HG02623 (cell line): ENCODE measurements around the gene OLFML2A.

Experiments used
- ATAC-seq: cut with Tn5 transposase; IDR thresholded peaks from one replicate; pipeline ENCODE4 v1.9.1; 2021; ENCODE audit warnings: moderate library complexity; ENCODE audit not compliant: unreplicated experiment

Gene OLFML2A

DNA sequence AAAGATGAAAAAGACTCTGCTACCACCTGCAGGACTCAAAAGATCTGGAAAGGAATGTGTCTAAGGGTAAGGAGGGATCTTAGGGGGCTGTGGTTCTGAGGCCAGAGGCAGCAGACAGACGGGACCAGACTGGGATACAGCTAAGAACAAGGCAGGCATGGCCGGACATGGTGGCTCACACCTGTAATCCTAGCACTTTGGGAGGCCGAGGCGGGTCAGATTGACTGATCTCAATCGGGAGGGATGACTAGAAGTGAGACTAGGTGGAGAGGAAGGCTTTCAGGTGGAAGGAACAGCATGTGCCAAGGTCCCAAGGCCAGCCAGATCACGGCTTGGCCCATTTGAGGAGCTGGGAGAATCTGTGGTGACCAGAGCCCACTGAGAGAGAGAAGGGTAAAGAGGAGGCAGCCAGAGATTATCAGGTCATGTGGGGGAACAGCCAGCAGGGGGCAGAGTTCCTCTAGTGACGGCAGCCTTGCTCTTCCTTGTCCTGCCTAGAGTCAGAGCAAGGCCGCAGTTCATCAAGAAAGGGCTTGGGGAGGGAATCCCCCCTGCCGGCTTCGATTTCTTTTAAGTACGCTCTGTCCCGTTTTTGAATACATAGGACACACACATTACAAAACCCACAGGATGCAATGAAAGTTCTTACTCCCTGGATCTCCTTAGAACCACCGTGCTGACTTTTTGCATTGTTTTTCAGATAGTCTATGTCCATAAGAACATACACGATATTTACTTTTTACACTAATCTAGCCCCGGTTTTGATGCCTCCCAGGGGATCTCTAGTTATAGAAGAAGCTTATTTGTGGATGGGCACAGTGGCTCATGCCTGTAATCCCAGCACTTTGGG lies 2.6 kb upstream of the OLFML2A start:
- ATAC-seq, result no peak

DNA sequence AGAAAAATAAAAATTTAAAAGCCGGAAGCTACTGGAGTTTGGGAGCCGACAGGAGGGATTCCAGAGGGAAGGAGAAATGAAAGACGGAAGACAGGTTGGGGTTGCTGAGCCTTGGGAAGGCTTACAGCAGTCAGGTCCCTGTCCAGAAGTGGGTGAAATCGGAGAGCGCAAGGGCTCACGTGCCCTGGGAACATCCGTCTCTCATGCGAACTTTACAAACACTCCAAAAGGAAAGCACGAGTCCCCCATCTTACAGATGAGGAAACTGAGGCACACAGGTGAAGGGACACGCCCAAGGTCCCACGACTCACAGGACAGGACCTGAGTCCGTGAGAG lies 347 bp upstream of the OLFML2A start:
- no peak for ATAC-seq

DNA sequence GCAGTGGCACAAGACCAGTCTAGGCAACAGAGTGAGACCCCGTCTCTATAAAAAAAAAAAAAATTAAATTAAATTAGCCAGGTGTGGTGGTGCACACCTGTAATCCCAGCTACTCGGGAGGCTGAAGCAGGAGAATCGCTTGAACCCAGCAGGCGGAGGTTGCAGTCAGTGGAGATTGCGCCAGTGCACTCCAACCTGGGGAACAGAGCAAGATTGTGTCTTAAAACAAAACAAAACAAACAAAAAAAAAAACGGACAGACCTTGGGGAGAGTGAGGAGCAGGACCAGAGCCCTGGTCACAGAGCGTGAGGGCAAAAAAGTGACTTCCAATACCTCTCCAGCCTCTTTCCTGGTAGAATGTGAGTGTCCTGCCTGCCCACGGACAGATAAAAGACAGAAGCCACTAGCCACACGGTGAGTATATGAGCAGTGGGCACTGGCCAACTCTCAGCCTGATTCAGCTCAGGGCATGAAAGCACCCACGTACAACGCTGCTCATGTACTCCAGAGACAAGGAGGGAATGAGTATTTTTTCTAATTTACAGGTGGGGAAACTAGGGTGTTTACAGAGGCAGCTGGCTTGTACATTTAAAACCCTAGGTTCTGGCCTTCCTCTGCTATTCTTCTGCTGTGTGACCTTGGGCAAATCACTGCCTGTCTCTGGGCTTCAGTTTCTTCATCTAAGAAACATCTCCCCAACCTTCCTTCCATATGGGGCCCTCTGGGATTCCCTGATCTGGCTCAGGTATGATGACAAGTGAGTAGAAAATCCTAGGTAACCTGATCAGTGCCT lies 1.8 kb downstream of the OLFML2A start:
- no peak for ATAC-seq

DNA sequence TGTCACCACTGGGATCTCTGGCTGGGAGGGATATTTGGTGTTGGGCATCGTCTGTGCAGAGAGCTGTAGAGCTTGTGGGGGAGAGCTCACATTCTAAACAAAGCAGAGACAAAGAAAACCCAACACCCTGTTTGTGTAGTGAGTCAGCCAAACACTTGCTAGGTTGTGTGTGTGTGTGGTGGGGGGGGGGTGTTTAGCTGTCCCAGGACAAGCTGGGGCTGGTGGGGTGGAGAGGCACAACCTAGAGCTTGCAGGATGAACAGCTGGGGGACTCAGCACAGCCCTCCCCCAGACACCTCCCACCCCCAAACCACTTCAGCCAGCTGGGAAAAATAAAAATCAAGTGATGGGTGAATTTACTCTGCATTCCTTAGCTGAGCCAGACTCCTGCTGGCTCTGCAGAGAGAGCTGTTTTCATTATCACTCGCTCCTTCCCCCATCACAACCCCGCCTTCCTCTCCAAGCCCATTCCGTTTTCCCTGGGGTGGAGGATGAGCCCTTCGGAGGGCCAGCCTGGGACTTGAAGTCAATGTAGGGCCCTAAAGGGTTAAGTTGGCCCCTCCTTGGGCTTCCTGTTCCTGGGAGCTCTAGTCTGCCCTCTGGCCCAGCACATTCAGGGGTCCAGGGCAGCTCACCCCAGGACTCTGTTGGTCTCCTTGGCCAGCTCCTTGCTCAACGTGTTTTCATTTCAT lies 2.6 kb downstream of the OLFML2A start:
- no peak for ATAC-seq

DNA sequence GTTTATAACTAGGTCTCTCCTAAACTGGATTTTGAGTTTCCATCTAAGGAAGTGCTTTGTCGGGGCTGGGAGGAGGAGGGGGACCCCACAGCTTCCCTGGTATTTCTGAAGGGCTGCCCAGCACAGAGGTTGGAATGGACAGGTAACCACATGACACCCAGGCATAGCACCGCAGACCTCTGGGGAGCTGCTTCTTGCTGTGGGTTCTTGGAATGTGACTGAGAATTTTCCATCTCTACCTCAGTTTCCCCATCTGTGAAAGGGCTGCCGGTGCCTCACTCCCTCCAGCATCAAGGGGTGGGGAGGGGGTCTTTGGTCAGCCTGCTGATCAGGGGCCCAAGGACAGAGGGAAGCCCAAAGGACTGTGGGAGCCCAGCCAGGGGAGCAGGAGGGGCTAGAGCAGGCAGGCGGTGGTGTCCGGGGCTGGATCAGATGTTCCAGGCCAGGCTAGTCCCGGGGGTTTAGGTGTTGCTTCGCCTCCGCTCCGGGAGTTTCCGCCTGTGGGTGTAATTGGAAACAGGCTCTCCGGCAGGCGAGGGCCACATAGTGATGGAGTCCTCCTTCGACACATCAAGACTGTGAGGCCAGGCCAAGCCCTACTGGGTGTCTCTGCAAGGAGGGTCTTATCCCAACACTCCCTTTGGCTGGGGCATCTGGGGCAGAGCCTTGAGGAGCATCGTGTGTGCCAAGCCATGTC lies 3.3 kb downstream of the OLFML2A start:
- ATAC-seq, result no peak

DNA sequence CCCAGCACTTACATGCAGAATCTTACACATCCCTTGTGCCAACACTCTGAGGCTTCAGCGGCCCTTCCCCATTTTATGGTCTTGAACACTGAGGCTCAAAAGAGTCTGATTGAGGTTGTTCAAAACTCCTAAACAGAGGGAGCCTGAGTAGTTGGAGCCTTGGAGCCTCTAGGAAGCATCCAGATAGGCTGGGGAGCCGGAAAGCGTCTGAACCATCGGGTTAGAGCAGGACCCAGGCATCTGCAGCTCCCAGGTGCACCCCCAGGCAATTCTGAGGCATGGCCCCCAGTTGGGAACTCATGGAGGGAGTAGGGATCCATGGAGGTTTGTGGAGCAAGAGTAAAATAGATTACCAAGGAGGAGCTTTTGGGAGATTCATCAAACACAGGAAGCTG lies 3.8 kb downstream of the OLFML2A start:
- no peak for ATAC-seq

DNA sequence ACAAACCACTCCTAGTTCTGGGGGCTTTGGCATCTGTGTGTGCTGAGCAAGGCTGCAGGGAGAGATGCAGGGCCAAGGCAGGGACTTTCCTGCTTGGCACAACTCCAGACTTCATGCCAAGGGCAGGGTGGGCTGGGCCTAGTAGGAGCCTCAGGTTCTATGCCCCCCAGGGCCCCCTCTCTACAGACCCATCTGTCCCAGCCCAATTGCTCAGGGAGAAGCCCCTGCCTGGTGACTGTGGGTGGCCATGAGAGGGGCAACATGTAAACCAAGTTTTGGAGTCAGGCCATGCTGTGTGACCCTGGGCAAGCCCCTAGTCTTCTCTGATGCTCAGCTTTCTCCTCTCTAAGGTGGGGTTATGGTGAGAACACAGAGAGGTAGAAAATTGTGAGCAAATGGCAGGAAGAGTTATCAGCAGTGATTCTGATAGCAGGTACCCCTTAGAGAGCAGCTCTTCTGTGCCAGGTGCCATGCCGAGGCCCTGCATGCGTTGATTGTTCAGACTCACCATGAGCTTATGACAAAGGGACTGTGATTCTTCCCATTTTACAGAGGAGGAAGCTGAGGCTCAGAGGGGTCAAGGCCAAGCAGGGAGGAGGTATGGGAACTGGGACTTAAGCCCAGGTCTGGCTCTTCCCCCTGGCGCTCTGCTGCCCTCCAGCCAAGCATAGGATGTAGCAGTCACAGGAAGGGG lies 5.2 kb downstream of the OLFML2A start:
- ATAC-seq, result no peak

DNA sequence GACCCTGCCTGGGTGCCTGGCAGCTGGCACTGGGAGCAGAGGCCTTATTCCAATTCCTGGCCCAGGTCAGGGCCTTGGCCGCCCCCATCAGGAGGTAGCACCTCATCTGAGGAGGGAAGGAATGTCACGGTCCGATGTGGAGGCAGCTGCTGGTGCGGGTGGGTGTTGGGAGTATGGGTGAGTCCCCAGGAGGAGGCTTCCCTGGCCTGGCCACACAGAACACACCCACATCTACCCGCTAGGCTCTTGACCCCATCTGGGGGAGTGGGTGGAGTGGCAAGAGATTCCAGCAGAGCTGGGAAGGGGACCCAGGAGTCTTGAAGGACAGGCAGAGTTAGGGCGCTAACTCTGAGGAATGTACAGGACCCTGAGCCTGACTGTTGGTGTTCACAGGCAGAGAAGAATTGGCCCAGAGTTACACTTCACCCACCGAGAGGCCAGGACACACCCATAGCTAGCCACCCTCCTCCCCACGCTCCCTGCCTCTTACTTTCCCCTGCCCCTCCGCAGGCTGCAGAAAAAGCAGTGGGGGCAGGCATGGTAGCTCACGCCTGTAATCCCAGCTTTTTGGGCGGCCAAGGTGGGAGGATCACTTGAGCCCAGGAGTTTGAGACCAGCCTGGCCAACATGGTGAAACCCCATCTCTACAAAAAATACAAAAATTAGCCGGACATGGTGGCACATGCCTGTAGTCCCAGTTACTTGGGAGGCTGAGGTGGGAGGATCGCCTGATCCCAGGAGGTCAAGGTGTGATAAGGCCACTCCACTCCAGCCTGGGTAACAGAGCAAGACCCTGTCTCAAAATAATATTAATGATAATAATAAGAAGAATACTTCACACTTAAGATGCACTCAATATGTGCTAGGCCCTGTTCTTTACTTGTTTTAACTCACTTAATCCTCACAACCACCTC lies 6.0 kb downstream of the OLFML2A start:
- ATAC-seq, result no peak

DNA sequence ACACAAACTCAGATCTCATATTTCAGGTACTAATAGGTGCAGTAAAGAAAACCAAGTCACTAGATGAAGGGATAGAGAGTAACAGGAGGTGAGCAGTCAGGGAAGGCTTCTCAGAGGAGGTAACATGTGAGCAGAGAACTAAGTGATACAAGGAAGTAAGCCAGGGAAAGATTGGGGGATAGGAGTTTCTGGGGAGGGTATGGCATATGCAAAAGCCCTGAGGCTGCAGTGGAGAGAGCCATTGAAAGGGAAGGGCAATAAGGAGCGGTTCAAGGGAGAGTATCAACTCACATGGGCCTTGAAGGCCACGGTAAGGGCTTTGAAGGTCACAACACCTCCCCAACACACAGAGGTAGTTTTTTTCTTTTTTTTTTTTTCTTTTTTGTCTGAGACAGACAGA lies 6.9 kb downstream of the OLFML2A start:
- ATAC-seq, result no peak

DNA sequence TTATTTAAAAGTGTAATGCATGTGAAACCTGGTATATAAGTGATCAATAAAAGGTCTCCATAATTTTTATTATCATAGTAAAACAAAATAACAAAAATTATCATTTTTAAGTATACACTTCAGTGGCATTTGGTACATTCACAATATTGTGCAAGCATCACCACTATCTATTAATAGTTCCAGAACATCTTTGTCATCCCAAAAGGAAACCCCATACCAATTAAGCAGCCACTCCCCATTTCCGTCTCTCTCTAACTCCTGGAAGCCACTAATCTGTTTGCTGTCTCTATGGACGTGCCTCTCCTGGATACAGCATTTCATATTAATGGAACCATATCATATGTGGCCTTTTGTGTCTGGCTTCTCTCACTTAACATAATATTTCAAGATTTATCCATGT lies 7.6 kb downstream of the OLFML2A start:
- no peak for ATAC-seq

DNA sequence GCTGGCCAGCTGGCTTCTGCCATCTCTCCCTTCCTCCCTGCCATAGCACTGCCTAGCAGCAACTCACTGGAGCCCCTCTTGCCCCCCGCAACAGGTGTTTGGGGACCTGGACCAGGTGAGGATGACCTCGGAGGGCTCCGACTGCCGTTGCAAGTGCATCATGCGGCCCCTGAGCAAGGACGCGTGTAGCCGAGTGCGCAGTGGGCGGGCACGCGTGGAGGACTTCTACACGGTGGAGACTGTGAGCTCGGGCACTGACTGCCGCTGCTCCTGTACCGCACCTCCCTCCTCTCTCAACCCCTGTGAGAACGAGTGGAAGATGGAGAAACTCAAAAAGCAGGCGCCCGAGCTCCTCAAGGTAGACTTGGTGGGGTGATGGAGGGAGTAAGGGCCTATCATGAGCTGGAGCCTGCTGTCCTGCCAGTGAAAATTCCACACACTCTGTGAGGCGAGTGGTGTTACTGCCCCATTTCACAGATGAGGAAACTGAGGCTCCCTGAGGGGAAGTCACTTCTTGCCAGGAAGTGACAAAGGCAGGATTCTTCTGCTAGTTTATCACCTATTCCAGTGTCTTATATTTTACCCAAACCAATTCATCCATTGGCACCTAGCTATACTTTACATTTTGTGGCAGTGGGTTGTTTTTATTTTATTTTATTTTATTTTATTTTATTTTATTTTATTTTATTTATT lies 10.1 kb downstream of the OLFML2A start:
- ATAC-seq, result no peak

DNA sequence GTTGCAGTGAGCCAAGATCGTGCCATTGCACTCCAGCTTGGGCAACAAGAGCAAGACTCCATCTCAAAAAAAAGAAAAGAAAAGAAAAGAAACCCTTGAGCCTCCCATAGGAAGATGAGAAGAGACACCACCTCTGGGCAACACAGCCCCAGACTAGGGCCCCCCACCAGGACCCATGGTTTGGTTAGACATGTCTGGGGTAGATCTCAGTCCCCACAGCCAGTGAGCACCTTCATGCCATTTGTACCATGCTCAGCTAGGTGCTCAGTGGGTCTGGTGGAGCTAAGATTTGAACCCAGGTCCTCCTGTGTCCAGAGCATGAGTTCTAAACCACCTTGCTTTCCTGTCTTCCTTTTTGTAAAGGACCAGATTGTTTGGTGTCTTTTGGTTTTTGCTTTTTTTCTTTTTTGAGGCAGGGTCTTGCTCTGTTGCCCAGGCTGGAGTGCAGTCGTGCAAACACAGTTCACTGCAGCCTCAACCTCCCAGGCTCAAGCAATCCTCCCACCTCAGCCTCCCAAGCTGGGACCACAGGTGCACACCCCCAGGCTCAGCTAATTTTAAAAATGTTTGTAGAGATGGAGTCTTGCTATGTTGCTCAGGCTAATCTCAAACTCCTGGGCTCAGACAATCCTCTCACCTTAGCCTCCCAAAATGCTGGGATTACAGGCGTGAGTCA lies 11.7 kb downstream of the OLFML2A start:
- no peak for ATAC-seq

DNA sequence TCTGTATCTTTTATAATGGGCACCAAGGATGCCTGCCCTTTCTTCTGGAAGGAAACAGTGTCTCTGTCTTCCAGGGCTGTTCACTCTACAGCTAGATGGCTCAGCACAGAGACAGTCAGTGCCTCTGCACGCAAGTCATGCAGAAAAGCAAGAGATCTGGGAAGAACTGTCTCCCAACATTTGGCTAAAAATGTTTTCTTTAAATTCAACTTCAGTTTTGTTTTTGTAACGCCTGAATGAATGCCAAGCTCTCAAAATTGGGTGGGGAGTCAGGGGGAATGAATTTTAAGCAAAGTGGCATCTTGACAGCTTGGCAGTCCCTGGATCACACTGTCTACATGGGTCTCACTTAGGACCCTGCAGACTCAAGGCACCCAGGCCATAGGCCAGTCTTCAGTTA lies 12.6 kb downstream of the OLFML2A start:
- ATAC-seq, result no peak

DNA sequence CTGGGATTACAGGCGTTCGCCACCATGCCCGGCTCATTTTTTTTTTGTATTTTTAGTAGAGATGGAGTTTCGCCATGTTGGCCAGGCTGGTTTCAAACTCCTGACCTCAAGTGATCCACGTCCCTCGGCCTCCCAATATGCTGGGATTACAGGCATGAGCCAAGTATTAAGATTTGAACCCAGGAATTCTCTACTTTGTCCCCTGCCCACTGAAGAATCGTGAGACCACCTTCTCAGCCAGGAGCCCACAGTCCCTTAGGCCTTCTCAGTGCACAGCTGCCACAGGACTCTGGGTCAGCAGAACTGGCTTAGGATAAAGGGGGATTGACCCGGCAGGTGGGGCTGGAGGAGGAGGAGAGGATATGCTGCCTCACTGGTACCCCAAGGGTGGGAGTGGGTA lies 13.4 kb downstream of the OLFML2A start:
- no peak for ATAC-seq

DNA sequence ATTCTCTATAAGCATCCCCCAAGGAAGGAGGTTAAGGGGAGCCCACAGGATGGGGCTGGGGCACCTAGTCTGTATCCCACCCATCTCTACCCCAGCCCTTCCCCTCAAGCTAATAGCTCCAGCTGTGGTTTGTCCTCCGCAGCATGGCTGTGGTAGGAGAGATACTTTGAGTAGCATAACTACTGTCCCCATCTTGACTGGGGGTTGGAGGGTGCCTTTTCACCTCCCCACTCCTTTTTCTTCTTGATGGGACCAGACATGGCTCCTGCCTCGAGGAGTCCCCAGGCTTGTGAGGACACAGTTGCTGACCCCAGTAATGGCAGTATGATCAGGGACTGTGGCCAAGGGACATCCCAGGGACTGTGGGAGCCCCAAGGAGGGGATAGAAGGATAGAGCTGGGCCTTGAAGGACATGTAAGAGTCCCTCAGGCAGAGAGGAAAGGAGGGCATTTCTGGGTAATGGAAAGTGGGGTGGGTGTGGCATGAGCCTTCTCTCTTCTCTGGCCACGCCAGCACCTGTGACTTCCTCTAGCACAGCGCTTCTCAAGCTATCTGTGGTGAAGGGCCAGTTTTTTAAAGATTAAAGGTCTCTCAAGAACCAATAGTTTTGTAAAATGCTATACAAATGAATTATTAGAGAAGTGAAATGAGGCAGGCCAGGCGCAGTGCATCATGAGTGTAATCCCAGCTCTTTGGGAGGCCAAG lies 14.0 kb downstream of the OLFML2A start:
- ATAC-seq, result no peak

DNA sequence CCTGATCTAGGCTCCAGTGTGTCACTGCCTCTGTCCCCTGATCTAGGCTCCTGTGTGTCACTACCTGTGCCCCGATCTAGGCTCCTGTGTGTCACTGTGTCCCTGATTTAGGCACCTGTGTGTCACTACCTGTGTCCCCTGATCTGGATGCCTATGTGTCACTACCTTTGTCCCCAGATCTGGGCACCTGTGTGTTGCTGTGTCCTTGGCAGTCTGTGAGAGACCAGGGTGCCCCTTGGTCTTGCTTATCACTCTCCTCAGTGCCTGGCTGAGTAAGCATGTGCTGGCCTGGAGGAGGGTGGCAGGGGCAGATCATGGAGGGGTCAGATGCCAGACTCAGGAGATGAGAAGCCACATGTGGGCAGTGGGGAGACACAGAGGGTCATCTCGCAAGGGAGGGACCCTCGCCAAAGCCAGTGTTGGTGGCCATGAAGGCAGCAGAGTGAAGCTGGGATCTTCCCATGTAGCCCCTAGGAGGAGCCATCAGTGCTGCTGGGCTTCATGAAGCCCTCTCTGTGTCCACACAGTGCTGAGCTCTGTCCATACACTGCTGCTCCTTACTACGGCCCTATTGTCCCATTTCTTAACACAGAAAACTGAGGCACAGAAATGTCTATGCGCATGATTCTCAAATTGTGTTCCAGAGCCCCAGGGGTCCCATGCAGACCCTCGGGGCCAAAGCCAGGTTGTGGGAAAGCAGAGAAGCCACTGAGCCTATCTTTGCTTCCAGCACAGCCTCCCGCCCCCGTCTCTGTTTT lies 15.5 kb downstream of the OLFML2A start:
- no peak for ATAC-seq

DNA sequence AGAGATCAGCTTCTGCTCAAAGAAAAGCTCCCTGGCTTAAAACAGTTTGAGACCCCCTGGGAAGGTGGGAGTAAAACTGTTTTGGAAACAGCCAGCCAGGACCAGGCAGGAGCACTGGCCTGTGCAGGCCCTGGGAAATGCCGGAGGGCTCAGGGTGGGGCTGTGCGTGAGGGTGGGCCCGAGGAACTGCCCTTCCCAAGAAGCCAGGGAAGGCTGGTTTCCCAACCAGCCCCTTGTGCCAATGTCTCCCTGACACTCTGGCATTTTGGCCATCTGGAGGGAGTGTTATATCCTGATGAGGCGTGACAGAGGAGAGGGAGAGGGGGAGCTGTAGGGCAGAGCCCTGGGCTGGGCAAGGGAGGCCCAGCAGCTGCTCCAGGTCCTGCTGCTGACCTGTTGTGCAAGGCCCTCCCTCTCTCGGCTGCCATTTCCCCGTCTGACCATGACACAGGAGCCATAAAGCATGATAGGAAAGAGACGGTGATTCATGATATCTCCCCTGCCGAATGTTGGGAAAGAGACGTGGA lies 16.1 kb downstream of the OLFML2A start:
- no peak for ATAC-seq
